ENCODE measurements around the gene DICER1.

The DICER1 gene

GRCh38 chr14:95125915-95126314, 31.4 kb downstream of the DICER1 start:
- no peak for DNase-seq (ENCODE audit: low read depth, low spot score)

- no peak for DNase-seq (ENCODE audit: low read depth, low spot score)
Measured at GRCh38 chr14:95125221-95125620, 32.1 kb downstream of the DICER1 start.

- no peak for DNase-seq (ENCODE audit: low read depth, low spot score)
Measured at GRCh38 chr14:95123891-95124579, 33.3 kb downstream of the DICER1 start.

GRCh38 chr14:95122621-95122945, 34.7 kb downstream of the DICER1 start:
- DNase-seq (ENCODE audit: low read depth, low spot score) = no peak

- DNase-seq (ENCODE audit: low read depth, low spot score) = no peak
Measured at GRCh38 chr14:95121911-95122620, 35.3 kb downstream of the DICER1 start.

- no peak for DNase-seq (ENCODE audit: low read depth, low spot score)
Measured at GRCh38 chr14:95119336-95119735, 38.0 kb downstream of the DICER1 start.

GRCh38 chr14:95117937-95118721, 39.2 kb downstream of the DICER1 start:
- DNase-seq (ENCODE audit: low read depth, low spot score) = no peak

GRCh38 chr14:95113476-95113875, 43.9 kb downstream of the DICER1 start:
- no peak for DNase-seq (ENCODE audit: low read depth, low spot score)

- DNase-seq (ENCODE audit: low read depth, low spot score) = no peak
Measured at GRCh38 chr14:95111507-95112164, 45.7 kb downstream of the DICER1 start.

GRCh38 chr14:95110178-95110577, 47.2 kb downstream of the DICER1 start:
- DNase-seq (ENCODE audit: low read depth, low spot score) = no peak

GRCh38 chr14:95107711-95108110, 49.6 kb downstream of the DICER1 start:
- DNase-seq (ENCODE audit: low read depth, low spot score) = no peak

- no peak for DNase-seq (ENCODE audit: low read depth, low spot score)
Measured at GRCh38 chr14:95106971-95107370, 50.4 kb downstream of the DICER1 start.

GRCh38 chr14:95104911-95105310, 52.4 kb downstream of the DICER1 start:
- DNase-seq (ENCODE audit: low read depth, low spot score) = no peak

- DNase-seq (ENCODE audit: low read depth, low spot score) = no peak
Measured at GRCh38 chr14:95102680-95103044, 54.7 kb downstream of the DICER1 start.

- no peak for DNase-seq (ENCODE audit: low read depth, low spot score)
Measured at GRCh38 chr14:95101736-95102679, 55.3 kb downstream of the DICER1 start.

GRCh38 chr14:95098984-95099599, 58.2 kb downstream of the DICER1 start:
- no peak for DNase-seq (ENCODE audit: low read depth, low spot score)

GRCh38 chr14:95097385-95097784, 59.9 kb downstream of the DICER1 start:
- no peak for DNase-seq (ENCODE audit: low read depth, low spot score)

GRCh38 chr14:95096476-95096875, 60.9 kb downstream of the DICER1 start:
- DNase-seq (ENCODE audit: low read depth, low spot score) = no peak

- DNase-seq (ENCODE audit: low read depth, low spot score) = no peak
Measured at GRCh38 chr14:95095996-95096395, 61.3 kb downstream of the DICER1 start.

- DNase-seq (ENCODE audit: low read depth, low spot score) = no peak
Measured at GRCh38 chr14:95092723-95093122, 64.6 kb downstream of the DICER1 start.

- no peak for DNase-seq (ENCODE audit: low read depth, low spot score)
Measured at GRCh38 chr14:95091581-95091980, 65.7 kb downstream of the DICER1 start.
